ENCODE results near the gene SPAG16.

SPAG16 gene

GRCh38 chr2:213544940-213545339 lies 260.7 kb downstream of the SPAG16 start:
- no peaks in the 10 kb centered on the region for H4K20me1 ChIP-seq (ENCODE audit: insufficient read depth, low read length)
- H3K9me3 ChIP-seq (ENCODE audit: low read length), result no peaks in the 10 kb centered on the region
- no peaks in the 10 kb centered on the region for H3K27me3 ChIP-seq (ENCODE audit: insufficient read depth, low read length)
- H3K9ac ChIP-seq (ENCODE audit: low read length), result no peak overlapping the region
- no peaks in the 10 kb centered on the region for H3K9me2 ChIP-seq (ENCODE audit: low read depth, low read length)
- no peak overlapping the region for H2AFZ ChIP-seq (ENCODE audit: low read length)
- no peak overlapping the region for H3K4me2 ChIP-seq (ENCODE audit: low read length)
- TF ChIP-seq EZH2 (IDR thresholded peaks at IDR 0.05; ENCODE audit: borderline replicate concordance, low read length) (no peak), CTCF (IDR thresholded peaks at IDR 0.05; ENCODE audit: low read length) (no peak)
- H3K36me3 ChIP-seq (ENCODE audit: insufficient read depth, low read length), result no peaks in the 10 kb centered on the region
- H3K4me1 ChIP-seq (ENCODE audit: insufficient read depth, low read length, severe bottlenecking), result no peaks in the 10 kb centered on the region
- no peak overlapping the region for H3K27ac ChIP-seq (ENCODE audit: low read depth, low read length, poor library complexity, severe bottlenecking)
- H3K4me3 ChIP-seq (ENCODE audit: low read depth, low read length, poor library complexity, severe bottlenecking), result no peak overlapping the region
- H3K79me2 ChIP-seq (ENCODE audit: insufficient read depth, low read length), result no peaks in the 10 kb centered on the region
- no peaks in the 10 kb centered on the region for H3F3A ChIP-seq (ENCODE audit: insufficient read depth, low read length)

GRCh38 chr2:213545481-213545880 lies 261.2 kb downstream of the SPAG16 start:
- no peak overlapping the region for H3K27ac ChIP-seq (ENCODE audit: low read depth, low read length, poor library complexity, severe bottlenecking)
- H3K9me3 ChIP-seq (ENCODE audit: low read length), result no peaks in the 10 kb centered on the region
- H3K9ac ChIP-seq (ENCODE audit: low read length), result no peak overlapping the region
- H2AFZ ChIP-seq (ENCODE audit: low read length), result no peak overlapping the region
- H3K27me3 ChIP-seq (ENCODE audit: insufficient read depth, low read length), result no peaks in the 10 kb centered on the region
- H3K4me2 ChIP-seq (ENCODE audit: low read length), result no peak overlapping the region
- no peaks in the 10 kb centered on the region for H3F3A ChIP-seq (ENCODE audit: insufficient read depth, low read length)
- H3K79me2 ChIP-seq (ENCODE audit: insufficient read depth, low read length), result no peaks in the 10 kb centered on the region
- no peaks in the 10 kb centered on the region for H4K20me1 ChIP-seq (ENCODE audit: insufficient read depth, low read length)
- TF ChIP-seq CTCF (IDR thresholded peaks at IDR 0.05; ENCODE audit: low read length) (no peak), EZH2 (IDR thresholded peaks at IDR 0.05; ENCODE audit: borderline replicate concordance, low read length) (no peak)
- H3K4me3 ChIP-seq (ENCODE audit: low read depth, low read length, poor library complexity, severe bottlenecking), result no peak overlapping the region
- no peaks in the 10 kb centered on the region for H3K9me2 ChIP-seq (ENCODE audit: low read depth, low read length)
- H3K4me1 ChIP-seq (ENCODE audit: insufficient read depth, low read length, severe bottlenecking), result no peaks in the 10 kb centered on the region
- H3K36me3 ChIP-seq (ENCODE audit: insufficient read depth, low read length), result no peaks in the 10 kb centered on the region

- Histone ChIP-seq H3K79me2 (ENCODE audit: insufficient read depth, low read length) (no peaks in the 10 kb centered on the region), H3K4me2 (ENCODE audit: low read length) (no peak overlapping the region), H3K9ac (ENCODE audit: low read length) (no peak overlapping the region), H3K9me3 (ENCODE audit: low read length) (no peaks in the 10 kb centered on the region), H3K4me3 (ENCODE audit: low read depth, low read length, poor library complexity, severe bottlenecking) (no peak overlapping the region), H3K36me3 (ENCODE audit: insufficient read depth, low read length) (no peaks in the 10 kb centered on the region), H3K27me3 (ENCODE audit: insufficient read depth, low read length) (no peaks in the 10 kb centered on the region), H3K27ac (ENCODE audit: low read depth, low read length, poor library complexity, severe bottlenecking) (no peak overlapping the region), H2AFZ (ENCODE audit: low read length) (no peak overlapping the region), H3K4me1 (ENCODE audit: insufficient read depth, low read length, severe bottlenecking) (no peaks in the 10 kb centered on the region), H3F3A (ENCODE audit: insufficient read depth, low read length) (no peaks in the 10 kb centered on the region), H3K9me2 (ENCODE audit: low read depth, low read length) (no peaks in the 10 kb centered on the region), H4K20me1 (ENCODE audit: insufficient read depth, low read length) (no peaks in the 10 kb centered on the region)
- no peak for TF ChIP-seq CTCF (IDR thresholded peaks at IDR 0.05; ENCODE audit: low read length)
- TF ChIP-seq EZH2 (IDR thresholded peaks at IDR 0.05; ENCODE audit: borderline replicate concordance, low read length), result no peak
These were observed 261.8 kb downstream of the SPAG16 start for GRCh38 chr2:213545964-213546475.

All from OCI-LY1 (cell line).